K562 (cell line): ENCODE measurements around the gene ARHGAP4. TPM values are rescaled to one million over a fixed set of nuclear protein-coding genes. Genes with fewer than 3 reads are reported as not detected.
A peak's percentile ranks its signal among the peaks of the same experiment; 100 is the strongest.

Experiments used
- ATF1 ChIP-seq, 2 experiments: fragments of 450-650 bp in 1 of 2; IDR thresholded peaks; 2 replicates each; pipeline ENCODE4 v1.6.1; 2016; ENCODE audit warnings: missing compliant biosample characterization in 1 of 2, missing genetic modification characterization in 1 of 2
- CREB1 ChIP-seq, 2 experiments: sonication (generic) in 1 of 2; formaldehyde crosslinking in 1 of 2; IDR thresholded peaks; 2 replicates each; pipeline versions ENCODE4 v1.6.1 to v1.8.0; 2012 to 2022; ENCODE audit warnings: inconsistent platforms in 1 of 2, mild to moderate bottlenecking in 1 of 2, missing genetic modification reagents in 1 of 2, moderate library complexity in 1 of 2
- ILK ChIP-seq: fragments of 450-650 bp; IDR thresholded peaks from 2 replicates; pipeline ENCODE4 v1.6.1; 2016; ENCODE audit warnings: missing genetic modification characterization, low read depth, mild to moderate bottlenecking, missing compliant biosample characterization, moderate library complexity, borderline replicate concordance
- IRF1 ChIP-seq: sonication (generic); formaldehyde crosslinking; IDR thresholded peaks from 2 replicates; pipeline ENCODE4 v1.8.0; 2022; ENCODE audit warnings: missing genetic modification reagents, mild to moderate bottlenecking, borderline replicate concordance
- NCOA2 ChIP-seq, 2 experiments: fragments of 450-650 bp; IDR thresholded peaks; 2 replicates each; pipeline ENCODE4 v1.6.1; 2018; ENCODE audit warnings: mild to moderate bottlenecking in 2 of 2, moderate library complexity in 1 of 2; ENCODE audit not compliant: partially characterized antibody in 2 of 2
- PHF21A ChIP-seq: fragments of 450-650 bp; IDR thresholded peaks from 2 replicates; pipeline ENCODE4 v1.6.1; 2017; ENCODE audit warnings: low read depth, borderline replicate concordance
- RFX5 ChIP-seq: IDR thresholded peaks from 2 replicates; pipeline ENCODE4 v1.6.1; 2011; ENCODE audit warnings: low read depth, mild to moderate bottlenecking, improper control_type of control experiment, low read length
- RFX7 ChIP-seq: fragments of 250-450 bp; sonication (Bioruptor Pico); IDR thresholded peaks from 2 replicates; pipeline ENCODE4 v1.5.1; 2021; ENCODE audit warnings: mild to moderate bottlenecking
- SIN3A ChIP-seq, 2 experiments: fragments of 150-350 bp in 1 of 2; IDR thresholded peaks; 2 replicates each; pipeline ENCODE4 v1.6.1; 2011 to 2016; ENCODE audit warnings: borderline replicate concordance in 2 of 2, low read depth in 2 of 2, low read length in 2 of 2, mild to moderate bottlenecking in 2 of 2, moderate library complexity in 2 of 2; ENCODE audit not compliant: control insufficient read depth in 1 of 2
- WHSC1 ChIP-seq: IDR thresholded peaks from one replicate; pipeline ENCODE4 v1.6.1; 2012; ENCODE audit warnings: low read length, control low read depth, inconsistent platforms
- ZKSCAN1 ChIP-seq: fragments of 150-350 bp; IDR thresholded peaks from 2 replicates; pipeline ENCODE4 v1.6.1; 2016; ENCODE audit warnings: low read depth, low read length
- ZNF146 ChIP-seq: IDR thresholded peaks from one replicate; pipeline ENCODE4 v1.6.1; 2018; ENCODE audit warnings: missing compliant biosample characterization; ENCODE audit not compliant: unreplicated experiment
- ZNF184 ChIP-seq: sonication (generic); formaldehyde crosslinking; IDR thresholded peaks from 2 replicates; pipeline ENCODE4 v1.5.0; 2020; ENCODE audit warnings: missing genetic modification reagents
- ZNF224 ChIP-seq: sonication (generic); formaldehyde crosslinking; IDR thresholded peaks from 2 replicates; pipeline ENCODE4 v1.8.0; 2022; ENCODE audit warnings: mild to moderate bottlenecking, missing genetic modification reagents
- ZNF583 ChIP-seq: fragments of 250-450 bp; sonication (Bioruptor Pico); IDR thresholded peaks from 2 replicates; pipeline ENCODE4 v1.4.0; 2020
- polyA plus RNA-seq, 8 experiments: library from polyadenylated mRNA; depleted of rRNA in 4 of 8; stranded (reverse) in 5 of 8; unstranded in 3 of 8; fragments of >200 nt; fragmentation: Nextera tagmentation in 2 of 8; fragmentation: Illumina TruSeq in 1 of 8; extraction: Ambion mirVana in 2 of 8; extraction: Trizol in 1 of 8; gene quantifications; 2 replicates each; pipeline versions ENCODE4 v1.2.1 to v1.2.3, GENCODE V29; 2011 to 2014; ENCODE audit warnings: inconsistent platforms in 1 of 8, missing spikeins in 1 of 8
- total RNA-seq, 7 experiments: library from RNA; depleted of rRNA in 6 of 7; stranded (reverse); fragments of >200 nt in 6 of 7; fragmentation: Illumina TruSeq in 2 of 7; extraction: Trizol in 2 of 7; gene quantifications; 2 replicates each; pipeline versions ENCODE4 v1.2.1 to v1.2.3, GENCODE V29; 2011 to 2021; ENCODE audit warnings: low replicate concordance in 1 of 7
- TF ChIP-seq, protein P1 (sequence below): fragments of 150-350 bp; IDR thresholded peaks from 2 replicates; pipeline ENCODE4 v1.6.1; 2014; ENCODE audit warnings: low read depth, mild to moderate bottlenecking, low read length, borderline replicate concordance
- TF ChIP-seq, protein P2 (sequence below): fragments of 250-450 bp; sonication (Bioruptor Pico); IDR thresholded peaks from 2 replicates; pipeline ENCODE4 v1.8.0; 2022; ENCODE audit warnings: moderate library complexity, mild to moderate bottlenecking, inconsistent platforms
- TF ChIP-seq, protein P3 (sequence below): sonication (generic); formaldehyde crosslinking; IDR thresholded peaks from 2 replicates; pipeline ENCODE4 v1.8.0; 2023; ENCODE audit warnings: mild to moderate bottlenecking, missing genetic modification reagents

ARHGAP4 gene
- total and polyA plus RNA-seq, 9 of the 15 experiments (the other 6 are each of a cell fraction or from before 2014, with no cell fraction given): 0.30 to 81.8 (median 13.5) TPM

DNA sequence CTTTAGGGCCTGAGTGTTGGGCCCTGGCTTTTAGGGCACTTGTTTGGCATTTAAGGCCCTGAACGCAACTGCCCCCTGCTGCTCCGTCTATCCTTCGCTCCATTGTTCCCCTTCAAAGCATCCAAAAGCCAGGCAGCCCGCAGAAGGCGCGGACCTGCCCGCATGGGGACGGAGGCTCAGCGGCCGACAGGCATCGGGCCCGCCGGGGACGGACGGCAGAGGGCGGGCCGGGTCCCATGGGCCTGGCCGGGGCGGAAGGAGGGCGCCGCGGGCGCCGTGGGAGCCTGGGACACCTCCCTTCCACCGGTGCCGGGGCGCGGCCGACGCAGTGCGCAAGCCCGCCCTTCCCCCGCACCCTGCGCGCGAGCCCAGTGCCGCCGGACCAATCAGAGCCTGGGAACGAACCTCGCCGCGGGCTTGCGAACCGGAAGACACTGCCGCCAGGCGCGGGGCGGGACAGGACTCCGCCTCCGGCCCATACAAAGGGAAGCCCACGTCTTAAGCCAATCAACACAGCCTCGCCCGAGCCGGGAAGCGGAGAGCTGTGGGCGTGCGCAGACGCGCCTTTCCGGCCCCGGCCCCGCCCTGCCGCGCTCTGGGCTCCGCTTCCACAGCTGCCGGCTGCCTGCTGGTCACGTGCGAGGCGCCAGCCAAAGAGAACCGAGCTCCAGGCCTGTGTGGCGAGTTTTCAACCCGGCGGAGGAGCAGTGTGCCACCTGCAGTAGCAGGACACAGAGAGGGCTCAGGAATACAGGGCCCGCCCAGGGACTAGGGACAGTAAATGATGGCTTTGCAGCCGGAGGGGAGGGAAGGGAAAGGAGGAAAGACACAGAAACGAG, 2.1 kb upstream of the ARHGAP4 start (continued):
- TF ChIP-seq, protein P1, sequence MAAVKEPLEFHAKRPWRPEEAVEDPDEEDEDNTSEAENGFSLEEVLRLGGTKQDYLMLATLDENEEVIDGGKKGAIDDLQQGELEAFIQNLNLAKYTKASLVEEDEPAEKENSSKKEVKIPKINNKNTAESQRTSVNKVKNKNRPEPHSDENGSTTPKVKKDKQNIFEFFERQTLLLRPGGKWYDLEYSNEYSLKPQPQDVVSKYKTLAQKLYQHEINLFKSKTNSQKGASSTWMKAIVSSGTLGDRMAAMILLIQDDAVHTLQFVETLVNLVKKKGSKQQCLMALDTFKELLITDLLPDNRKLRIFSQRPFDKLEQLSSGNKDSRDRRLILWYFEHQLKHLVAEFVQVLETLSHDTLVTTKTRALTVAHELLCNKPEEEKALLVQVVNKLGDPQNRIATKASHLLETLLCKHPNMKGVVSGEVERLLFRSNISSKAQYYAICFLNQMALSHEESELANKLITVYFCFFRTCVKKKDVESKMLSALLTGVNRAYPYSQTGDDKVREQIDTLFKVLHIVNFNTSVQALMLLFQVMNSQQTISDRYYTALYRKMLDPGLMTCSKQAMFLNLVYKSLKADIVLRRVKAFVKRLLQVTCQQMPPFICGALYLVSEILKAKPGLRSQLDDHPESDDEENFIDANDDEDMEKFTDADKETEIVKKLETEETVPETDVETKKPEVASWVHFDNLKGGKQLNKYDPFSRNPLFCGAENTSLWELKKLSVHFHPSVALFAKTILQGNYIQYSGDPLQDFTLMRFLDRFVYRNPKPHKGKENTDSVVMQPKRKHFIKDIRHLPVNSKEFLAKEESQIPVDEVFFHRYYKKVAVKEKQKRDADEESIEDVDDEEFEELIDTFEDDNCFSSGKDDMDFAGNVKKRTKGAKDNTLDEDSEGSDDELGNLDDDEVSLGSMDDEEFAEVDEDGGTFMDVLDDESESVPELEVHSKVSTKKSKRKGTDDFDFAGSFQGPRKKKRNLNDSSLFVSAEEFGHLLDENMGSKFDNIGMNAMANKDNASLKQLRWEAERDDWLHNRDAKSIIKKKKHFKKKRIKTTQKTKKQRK: no peak
- TF ChIP-seq NCOA2 (IDR thresholded peaks at IDR 0.05; ENCODE audit: partially characterized antibody in 2 of 2): no peak
- TF ChIP-seq ZNF146 (CRISPR knock-in tag): no peak
- TF ChIP-seq ZNF583 (CRISPR knock-in tag): no peak
- TF ChIP-seq ZNF184: no peak
- TF ChIP-seq, protein P2, sequence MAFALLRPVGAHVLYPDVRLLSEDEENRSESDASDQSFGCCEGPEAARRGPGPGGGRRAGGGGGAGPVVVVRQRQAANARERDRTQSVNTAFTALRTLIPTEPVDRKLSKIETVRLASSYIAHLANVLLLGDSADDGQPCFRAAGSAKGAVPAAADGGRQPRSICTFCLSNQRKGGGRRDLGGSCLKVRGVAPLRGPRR (CRISPR knock-in tag): no peak
- no peak for TF ChIP-seq ILK (tag)
- TF ChIP-seq SIN3A (IDR thresholded peaks at IDR 0.05; ENCODE audit: borderline replicate concordance in 2 of 2, control insufficient read depth in 1 of 2, low read depth in 2 of 2, low read length in 2 of 2): peak; percentile 17 to 28; a peak in 2 of 4 replicates
- no peak for TF ChIP-seq WHSC1
- TF ChIP-seq RFX7 (CRISPR knock-in tag): no peak
- TF ChIP-seq ATF1 (CRISPR knock-in tag; IDR thresholded peaks at IDR 0.05): no peak
- TF ChIP-seq ATF1 (tag; IDR thresholded peaks at IDR 0.05): peak; percentile 73
- TF ChIP-seq RFX5: no peak
- TF ChIP-seq CREB1 (IDR thresholded peaks at IDR 0.05): peak; percentile 42; the same call in 1 of the 2 replicates
- TF ChIP-seq CREB1 (CRISPR knock-in tag; IDR thresholded peaks at IDR 0.05): no peak; the same call in 1 of the 2 replicates
- TF ChIP-seq PHF21A: no peak
- TF ChIP-seq ZKSCAN1: no peak
- no peak for TF ChIP-seq ZNF224 (CRISPR knock-in tag)
- TF ChIP-seq IRF1: no peak
- TF ChIP-seq, protein P3, sequence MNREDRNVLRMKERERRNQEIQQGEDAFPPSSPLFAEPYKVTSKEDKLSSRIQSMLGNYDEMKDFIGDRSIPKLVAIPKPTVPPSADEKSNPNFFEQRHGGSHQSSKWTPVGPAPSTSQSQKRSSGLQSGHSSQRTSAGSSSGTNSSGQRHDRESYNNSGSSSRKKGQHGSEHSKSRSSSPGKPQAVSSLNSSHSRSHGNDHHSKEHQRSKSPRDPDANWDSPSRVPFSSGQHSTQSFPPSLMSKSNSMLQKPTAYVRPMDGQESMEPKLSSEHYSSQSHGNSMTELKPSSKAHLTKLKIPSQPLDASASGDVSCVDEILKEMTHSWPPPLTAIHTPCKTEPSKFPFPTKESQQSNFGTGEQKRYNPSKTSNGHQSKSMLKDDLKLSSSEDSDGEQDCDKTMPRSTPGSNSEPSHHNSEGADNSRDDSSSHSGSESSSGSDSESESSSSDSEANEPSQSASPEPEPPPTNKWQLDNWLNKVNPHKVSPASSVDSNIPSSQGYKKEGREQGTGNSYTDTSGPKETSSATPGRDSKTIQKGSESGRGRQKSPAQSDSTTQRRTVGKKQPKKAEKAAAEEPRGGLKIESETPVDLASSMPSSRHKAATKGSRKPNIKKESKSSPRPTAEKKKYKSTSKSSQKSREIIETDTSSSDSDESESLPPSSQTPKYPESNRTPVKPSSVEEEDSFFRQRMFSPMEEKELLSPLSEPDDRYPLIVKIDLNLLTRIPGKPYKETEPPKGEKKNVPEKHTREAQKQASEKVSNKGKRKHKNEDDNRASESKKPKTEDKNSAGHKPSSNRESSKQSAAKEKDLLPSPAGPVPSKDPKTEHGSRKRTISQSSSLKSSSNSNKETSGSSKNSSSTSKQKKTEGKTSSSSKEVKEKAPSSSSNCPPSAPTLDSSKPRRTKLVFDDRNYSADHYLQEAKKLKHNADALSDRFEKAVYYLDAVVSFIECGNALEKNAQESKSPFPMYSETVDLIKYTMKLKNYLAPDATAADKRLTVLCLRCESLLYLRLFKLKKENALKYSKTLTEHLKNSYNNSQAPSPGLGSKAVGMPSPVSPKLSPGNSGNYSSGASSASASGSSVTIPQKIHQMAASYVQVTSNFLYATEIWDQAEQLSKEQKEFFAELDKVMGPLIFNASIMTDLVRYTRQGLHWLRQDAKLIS: peak; percentile 59; the same call in 1 of the 2 replicates
